ENCODE results near the gene ACP4. TPM values are rescaled to one million over a fixed set of nuclear protein-coding genes. Genes with fewer than 3 reads are reported as not detected.

The ACP4 gene
- total RNA-seq, 1 donor from 2014 or later: not detected

- DNase-seq (ENCODE audit: low read depth): no peak
- no peaks in the 10 kb centered on the region for H3K36me3 ChIP-seq (ENCODE audit: control insufficient read depth, insufficient read depth, low read length)
- peaks cover 33% of the 10 kb centered on the region for H3K27me3 ChIP-seq (ENCODE audit: control insufficient read depth, insufficient read depth, low read length)
- TF ChIP-seq, protein P1, sequence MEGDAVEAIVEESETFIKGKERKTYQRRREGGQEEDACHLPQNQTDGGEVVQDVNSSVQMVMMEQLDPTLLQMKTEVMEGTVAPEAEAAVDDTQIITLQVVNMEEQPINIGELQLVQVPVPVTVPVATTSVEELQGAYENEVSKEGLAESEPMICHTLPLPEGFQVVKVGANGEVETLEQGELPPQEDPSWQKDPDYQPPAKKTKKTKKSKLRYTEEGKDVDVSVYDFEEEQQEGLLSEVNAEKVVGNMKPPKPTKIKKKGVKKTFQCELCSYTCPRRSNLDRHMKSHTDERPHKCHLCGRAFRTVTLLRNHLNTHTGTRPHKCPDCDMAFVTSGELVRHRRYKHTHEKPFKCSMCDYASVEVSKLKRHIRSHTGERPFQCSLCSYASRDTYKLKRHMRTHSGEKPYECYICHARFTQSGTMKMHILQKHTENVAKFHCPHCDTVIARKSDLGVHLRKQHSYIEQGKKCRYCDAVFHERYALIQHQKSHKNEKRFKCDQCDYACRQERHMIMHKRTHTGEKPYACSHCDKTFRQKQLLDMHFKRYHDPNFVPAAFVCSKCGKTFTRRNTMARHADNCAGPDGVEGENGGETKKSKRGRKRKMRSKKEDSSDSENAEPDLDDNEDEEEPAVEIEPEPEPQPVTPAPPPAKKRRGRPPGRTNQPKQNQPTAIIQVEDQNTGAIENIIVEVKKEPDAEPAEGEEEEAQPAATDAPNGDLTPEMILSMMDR (IDR thresholded peaks at IDR 0.05; ENCODE audit: insufficient read depth, low read length, poor library complexity, severe bottlenecking): no peak
- H3K4me3 ChIP-seq (ENCODE audit: low read depth, low read length): no peak within 1 kb of the TSS
These were observed 33.3 kb downstream of the ACP4 start, which contains the start of gene KLK1 for GRCh38 chr19:50823389-50824042. TSS of gene KLK1 (minus strand) at chr19:50823787. CDS start at chr19:50823748, 39 bp downstream.

DNA sequence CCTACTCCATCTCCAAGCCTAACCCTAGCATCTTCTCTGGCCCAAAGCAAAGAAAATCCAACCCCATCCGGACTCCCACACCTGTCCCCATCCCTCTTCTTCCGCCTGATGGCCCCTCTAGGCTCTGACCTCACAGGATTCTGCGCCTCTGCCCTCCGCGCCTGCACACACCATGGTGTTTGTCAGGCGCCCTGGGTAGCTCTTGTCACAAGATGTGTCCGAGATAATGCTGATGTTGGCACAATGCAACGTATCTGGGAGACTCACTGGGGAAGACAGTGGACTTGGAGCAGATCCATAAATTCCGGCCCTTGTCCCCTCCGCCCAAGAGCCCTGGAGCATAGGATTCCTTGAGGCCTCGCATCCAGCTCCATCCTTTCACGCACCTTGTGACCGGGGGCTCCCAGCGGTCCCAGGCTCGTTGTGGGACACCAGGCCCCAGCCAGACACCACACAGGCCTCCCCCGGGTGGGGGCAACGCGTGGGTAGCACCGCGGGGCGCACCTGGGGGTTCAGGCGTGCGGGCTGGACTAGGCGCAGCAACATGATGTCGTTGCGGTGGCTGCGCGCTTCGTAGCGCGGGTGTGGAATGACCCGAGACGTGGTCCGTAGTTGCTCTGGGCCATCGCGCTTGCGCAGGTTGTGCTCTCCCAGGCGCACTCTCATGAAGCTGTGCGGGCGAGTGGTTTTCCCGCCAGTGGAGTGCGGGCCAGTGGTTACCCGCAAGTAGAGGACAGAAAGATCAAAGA, 36.5 kb downstream of the ACP4 start:
- Histone ChIP-seq H3K27me3 (ENCODE audit: control insufficient read depth, insufficient read depth, low read length) (peaks cover 9% of the 10 kb centered on the region), H3K36me3 (ENCODE audit: control insufficient read depth, insufficient read depth, low read length) (no peaks in the 10 kb centered on the region), H3K4me3 (ENCODE audit: low read depth, low read length) (no peak overlapping the region)
- TF ChIP-seq, protein P1 (IDR thresholded peaks at IDR 0.05; ENCODE audit: insufficient read depth, low read length, poor library complexity, severe bottlenecking): no peak
- DNase-seq (ENCODE audit: low read depth): no peak

GRCh38 chr19:50827476-50827875, 37.3 kb downstream of the ACP4 start:
- Histone ChIP-seq H3K4me3 (ENCODE audit: low read depth, low read length) (no peak overlapping the region), H3K36me3 (ENCODE audit: control insufficient read depth, insufficient read depth, low read length) (no peaks in the 10 kb centered on the region), H3K27me3 (ENCODE audit: control insufficient read depth, insufficient read depth, low read length) (peaks cover 3% of the 10 kb centered on the region)
- no peak for DNase-seq (ENCODE audit: low read depth)
- TF ChIP-seq, protein P1 (IDR thresholded peaks at IDR 0.05; ENCODE audit: insufficient read depth, low read length, poor library complexity, severe bottlenecking): no peak

- H3K27me3 ChIP-seq (ENCODE audit: control insufficient read depth, insufficient read depth, low read length): no peaks in the 10 kb centered on the region
- no peak overlapping the region for H3K4me3 ChIP-seq (ENCODE audit: low read depth, low read length)
- no peak for DNase-seq (ENCODE audit: low read depth)
- TF ChIP-seq, protein P1 (IDR thresholded peaks at IDR 0.05; ENCODE audit: insufficient read depth, low read length, poor library complexity, severe bottlenecking): no peak
- H3K36me3 ChIP-seq (ENCODE audit: control insufficient read depth, insufficient read depth, low read length): no peaks in the 10 kb centered on the region
These were observed 39.6 kb downstream of the ACP4 start for GRCh38 chr19:50829801-50830200.

GRCh38 chr19:50830266-50831025, 40.2 kb downstream of the ACP4 start:
- no peak overlapping the region for H3K4me3 ChIP-seq (ENCODE audit: low read depth, low read length)
- TF ChIP-seq, protein P1 (IDR thresholded peaks at IDR 0.05; ENCODE audit: insufficient read depth, low read length, poor library complexity, severe bottlenecking): no peak
- no peaks in the 10 kb centered on the region for H3K27me3 ChIP-seq (ENCODE audit: control insufficient read depth, insufficient read depth, low read length)
- DNase-seq (ENCODE audit: low read depth): no peak
- no peaks in the 10 kb centered on the region for H3K36me3 ChIP-seq (ENCODE audit: control insufficient read depth, insufficient read depth, low read length)

Measured in kidney epithelial cell (primary cell).